Activated naive CD8-positive, alpha-beta T cell (primary cell): ENCODE results near the gene C13orf42.
"Not testable (repeated sequence)": the region's sequence is repeated elsewhere in the genome, so short reads cannot be mapped to it uniquely, and the experiment has no call there.

Source experiments
- H3K27ac Mint-ChIP-seq: one replicate; pipeline ENCODE4 v1.8.0; 2021; ENCODE audit warnings: mixed read lengths
- H3K27me3 Mint-ChIP-seq: one replicate; pipeline ENCODE4 v1.8.0; 2021; ENCODE audit warnings: mixed read lengths
- H3K36me3 Mint-ChIP-seq: one replicate; pipeline ENCODE4 v1.8.0; 2021; ENCODE audit warnings: mixed read lengths
- H3K4me1 Mint-ChIP-seq: one replicate; pipeline ENCODE4 v1.8.0; 2021; ENCODE audit warnings: low read depth, mixed read lengths
- H3K4me3 Mint-ChIP-seq: one replicate; pipeline ENCODE4 v1.8.0; 2021; ENCODE audit warnings: mild to moderate bottlenecking, mixed read lengths
- H3K9me3 Mint-ChIP-seq: one replicate; pipeline ENCODE4 v1.8.0; 2021; ENCODE audit warnings: low read depth, mixed read lengths

The C13orf42 gene

DNA sequence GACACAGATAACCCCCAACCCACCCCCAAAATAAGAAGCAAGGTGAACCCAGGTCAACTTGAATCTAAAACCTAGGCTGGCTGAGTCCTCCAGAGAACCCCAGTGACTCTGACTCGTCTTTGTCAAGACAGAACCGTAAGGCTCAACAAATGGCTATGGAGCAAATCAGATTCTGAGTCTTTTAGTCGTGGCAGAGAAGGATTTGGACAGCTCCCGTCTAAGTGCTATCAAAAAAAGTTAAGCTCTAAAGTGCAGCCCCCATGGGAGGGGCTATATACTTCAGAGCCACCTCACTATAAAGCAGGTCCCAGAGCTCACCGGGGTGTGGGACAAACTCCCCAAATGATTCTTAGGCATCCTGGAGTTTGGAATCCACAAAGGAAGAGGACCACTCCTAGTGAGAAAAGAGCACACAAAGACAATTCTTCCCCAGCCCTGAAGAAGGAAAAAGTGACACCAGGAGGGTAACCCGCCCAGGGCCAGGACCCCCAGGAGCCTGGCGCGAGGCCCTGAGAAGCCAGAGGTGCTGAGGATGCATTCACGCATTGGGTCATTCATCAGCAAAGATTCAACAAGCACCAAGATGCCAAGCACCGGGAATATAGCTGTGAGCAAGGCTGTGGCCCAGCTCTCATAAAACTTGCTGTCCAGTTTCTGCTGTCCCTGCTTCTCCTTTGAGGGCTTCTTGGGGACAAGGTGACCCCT, 25.4 kb upstream of the C13orf42 start:
- H3K4me3 Mint-ChIP-seq, result no peak overlapping the region
- no peaks in the 10 kb centered on the region for H3K9me3 Mint-ChIP-seq
- H3K27me3 Mint-ChIP-seq, result peaks cover 1% of the 10 kb centered on the region
- H3K36me3 Mint-ChIP-seq, result no peaks in the 10 kb centered on the region
- H3K4me1 Mint-ChIP-seq, result no peaks in the 10 kb centered on the region
- no peak overlapping the region for H3K27ac Mint-ChIP-seq

DNA sequence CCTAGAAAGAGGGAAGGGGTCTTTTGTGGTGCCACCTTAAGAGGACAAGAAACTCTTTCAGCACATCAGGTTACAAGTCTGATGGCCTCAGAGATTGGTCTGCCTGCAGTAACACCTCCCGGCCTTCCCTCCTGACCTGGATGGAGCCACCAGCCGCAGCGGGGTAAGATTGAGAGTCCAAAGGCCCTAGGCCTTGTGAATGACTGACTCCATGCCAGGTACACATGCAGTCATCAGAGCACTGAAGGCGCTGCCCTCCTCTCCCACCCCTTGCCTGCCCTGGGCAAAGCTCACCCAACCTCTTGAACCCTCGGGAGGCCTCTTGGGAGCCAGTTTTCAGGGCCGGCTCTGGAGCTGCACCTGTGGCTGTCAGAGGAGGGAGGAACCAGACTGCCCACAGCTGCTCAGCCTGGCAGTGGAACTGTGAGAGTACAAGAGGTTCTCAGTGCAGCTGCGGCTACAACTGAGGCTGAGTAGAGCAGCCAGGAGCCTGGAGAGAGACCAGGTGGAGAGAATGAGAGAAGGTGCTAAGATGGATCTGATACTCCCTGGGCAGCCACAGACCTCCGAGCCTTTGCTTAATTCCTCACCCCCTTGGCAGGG, 23.8 kb upstream of the C13orf42 start:
- Mint-ChIP-seq H3K27me3 (peaks cover 1% of the 10 kb centered on the region), H3K4me1 (no peaks in the 10 kb centered on the region), H3K4me3 (no peak overlapping the region), H3K27ac (no peak overlapping the region), H3K9me3 (peaks cover 10% of the 10 kb centered on the region), H3K36me3 (no peaks in the 10 kb centered on the region)

DNA sequence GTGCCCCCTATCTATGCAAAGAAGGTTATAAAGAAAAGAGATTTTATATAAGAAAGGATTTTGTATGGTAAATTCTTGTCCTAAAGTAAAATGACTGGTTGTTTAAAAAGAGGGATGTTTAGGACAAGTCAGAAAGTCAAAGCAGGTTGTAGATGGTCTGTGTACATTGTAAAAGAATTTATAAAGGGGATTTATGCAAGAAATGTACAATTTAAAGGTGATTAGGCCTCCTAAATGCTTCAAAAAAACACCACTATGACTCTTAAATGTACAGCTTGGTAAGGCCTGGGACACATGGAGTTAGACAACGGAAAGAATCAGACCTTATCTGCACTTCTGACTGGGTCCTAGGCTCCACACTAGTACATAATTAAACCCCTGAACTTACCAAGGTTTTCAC, 19.3 kb upstream of the C13orf42 start:
- Mint-ChIP-seq H3K27ac (no peak overlapping the region), H3K36me3 (no peaks in the 10 kb centered on the region), H3K9me3 (peaks cover 10% of the 10 kb centered on the region), H3K27me3 (peaks cover 2% of the 10 kb centered on the region), H3K4me3 (no peak overlapping the region), H3K4me1 (no peaks in the 10 kb centered on the region)

- Mint-ChIP-seq H3K4me1 (peaks cover 5% of the 10 kb centered on the region), H3K9me3 (peaks cover 4% of the 10 kb centered on the region), H3K36me3 (no peaks in the 10 kb centered on the region), H3K27me3 (peaks cover 15% of the 10 kb centered on the region), H3K4me3 (no peak overlapping the region), H3K27ac (no peak overlapping the region)
These were observed 14.6 kb upstream of the C13orf42 start for GRCh38 chr13:51125495-51126226.

DNA sequence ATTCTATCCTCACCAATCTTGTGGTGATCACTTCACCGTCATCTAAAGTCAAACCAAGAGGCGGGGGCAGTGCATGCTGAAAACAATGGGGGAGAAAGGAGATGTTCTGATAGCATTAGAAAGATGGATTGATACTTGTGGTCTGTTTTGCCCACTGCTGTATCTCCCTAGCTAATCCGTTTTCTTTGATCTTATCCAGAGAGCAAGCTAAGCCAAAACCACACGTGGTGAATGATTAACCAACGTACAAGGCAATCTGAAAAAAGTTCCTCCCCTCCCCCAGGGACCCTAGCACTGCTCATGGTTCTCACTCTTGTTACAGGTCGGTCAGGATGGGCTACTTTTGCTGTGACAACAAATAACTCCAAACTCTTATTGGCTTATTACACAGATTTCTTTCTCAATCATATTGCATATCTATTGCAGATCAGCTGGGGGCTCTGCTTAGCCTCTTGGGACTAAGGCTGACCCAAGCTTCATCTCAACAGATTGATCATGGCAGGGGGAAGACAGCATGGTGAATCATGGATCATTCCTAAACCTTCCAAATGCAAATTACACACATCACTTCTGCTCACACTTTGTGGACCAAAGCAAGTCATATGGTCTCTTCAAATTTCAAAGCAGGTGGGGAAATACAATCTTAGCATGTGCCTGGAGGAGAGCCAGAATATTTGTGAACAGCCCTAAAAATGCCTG, 11.9 kb upstream of the C13orf42 start:
- H3K4me1 Mint-ChIP-seq, result peaks cover 5% of the 10 kb centered on the region
- H3K27me3 Mint-ChIP-seq, result peaks cover 15% of the 10 kb centered on the region
- H3K4me3 Mint-ChIP-seq, result no peak overlapping the region
- H3K27ac Mint-ChIP-seq, result no peak overlapping the region
- H3K9me3 Mint-ChIP-seq, result no peaks in the 10 kb centered on the region
- no peaks in the 10 kb centered on the region for H3K36me3 Mint-ChIP-seq

GRCh38 chr13:51120873-51121272, 9.8 kb upstream of the C13orf42 start:
- not testable (repeated sequence) for H3K4me1 Mint-ChIP-seq, H3K9me3 Mint-ChIP-seq, H3K4me3 Mint-ChIP-seq, H3K36me3 Mint-ChIP-seq, H3K27ac Mint-ChIP-seq
- peaks cover 16% of the 10 kb centered on the region for H3K27me3 Mint-ChIP-seq

DNA sequence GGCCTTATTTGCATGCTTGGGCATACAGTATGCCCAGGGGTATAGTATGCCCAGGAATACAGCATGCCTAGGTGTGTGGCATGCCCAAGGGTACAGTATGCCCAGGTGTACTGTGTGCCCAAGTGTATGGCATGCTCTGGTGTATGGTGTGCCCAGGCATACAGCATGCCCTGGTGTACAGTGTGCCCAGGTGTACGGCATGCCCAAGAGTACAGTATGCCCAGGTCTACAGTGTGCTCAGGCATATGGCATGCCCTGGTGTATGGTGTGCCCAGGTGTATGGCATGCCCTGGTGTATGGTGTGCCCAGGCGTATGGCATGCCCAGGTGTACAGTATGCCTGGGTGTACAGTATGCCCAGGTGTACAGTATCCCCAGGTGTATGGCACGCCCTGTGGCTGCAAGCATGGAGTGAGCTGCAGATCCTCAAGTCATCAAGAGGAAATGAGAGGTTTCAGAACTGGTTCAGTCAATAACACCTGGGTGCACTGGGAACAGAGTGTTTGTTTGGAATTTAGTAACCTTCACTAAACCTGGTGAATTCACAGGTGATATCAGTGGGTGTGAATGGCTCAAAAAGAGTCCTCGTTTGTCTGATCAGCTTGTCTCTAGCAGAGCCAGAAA, 7.8 kb upstream of the C13orf42 start:
- Mint-ChIP-seq H3K27me3 (peaks cover 19% of the 10 kb centered on the region), H3K36me3 (peaks cover 3% of the 10 kb centered on the region), H3K9me3 (no peaks in the 10 kb centered on the region), H3K4me1 (peaks cover 5% of the 10 kb centered on the region), H3K27ac (no peak overlapping the region), H3K4me3 (no peak overlapping the region)

GRCh38 chr13:51113969-51114368, 2.9 kb upstream of the C13orf42 start:
- no peaks in the 10 kb centered on the region for H3K4me1 Mint-ChIP-seq

DNA sequence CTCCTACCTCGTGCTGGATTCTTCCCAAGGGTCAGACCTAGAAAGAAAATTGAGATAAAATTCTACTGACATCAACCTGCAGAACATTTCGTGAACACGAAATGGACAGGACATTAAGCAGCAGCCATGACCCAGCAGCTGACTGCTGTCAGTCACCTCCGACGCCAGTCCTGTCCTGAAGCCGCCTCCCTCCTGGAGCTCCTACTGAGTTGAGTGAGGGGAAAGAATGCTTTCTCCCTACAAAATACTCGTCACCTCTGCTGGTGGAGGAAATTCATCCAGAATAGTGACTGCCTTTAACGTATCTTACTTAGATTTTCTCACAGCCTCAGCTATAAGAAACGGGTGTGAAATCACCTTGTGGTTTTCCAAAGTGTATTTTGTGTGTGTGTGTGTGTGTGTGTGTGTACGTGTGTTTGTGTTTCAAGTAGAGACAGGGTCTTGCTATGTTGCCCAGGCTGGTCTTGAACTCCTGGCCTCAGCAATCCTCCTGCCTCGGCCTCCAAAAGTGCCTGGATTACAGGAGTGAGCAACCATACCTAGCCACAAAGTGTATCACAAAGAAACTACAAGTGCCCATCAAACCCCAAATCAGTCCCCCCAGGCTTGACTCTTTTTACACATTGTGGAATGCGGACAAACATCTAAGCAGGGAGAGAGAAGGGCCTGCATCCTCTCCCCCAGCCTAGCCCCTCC, 2.3 kb upstream of the C13orf42 start:
- peaks cover 5% of the 10 kb centered on the region for H3K27me3 Mint-ChIP-seq
- H3K9me3 Mint-ChIP-seq, result no peaks in the 10 kb centered on the region
- no peak overlapping the region for H3K27ac Mint-ChIP-seq

More at GRCh38 chr13:51113969-51114368, 2.9 kb upstream of the C13orf42 start:
- Mint-ChIP-seq H3K36me3 (peaks cover 3% of the 10 kb centered on the region), H3K4me3 (no peak overlapping the region), H3K9me3 (no peaks in the 10 kb centered on the region), H3K27ac (no peak overlapping the region), H3K27me3 (peaks cover 5% of the 10 kb centered on the region)

DNA sequence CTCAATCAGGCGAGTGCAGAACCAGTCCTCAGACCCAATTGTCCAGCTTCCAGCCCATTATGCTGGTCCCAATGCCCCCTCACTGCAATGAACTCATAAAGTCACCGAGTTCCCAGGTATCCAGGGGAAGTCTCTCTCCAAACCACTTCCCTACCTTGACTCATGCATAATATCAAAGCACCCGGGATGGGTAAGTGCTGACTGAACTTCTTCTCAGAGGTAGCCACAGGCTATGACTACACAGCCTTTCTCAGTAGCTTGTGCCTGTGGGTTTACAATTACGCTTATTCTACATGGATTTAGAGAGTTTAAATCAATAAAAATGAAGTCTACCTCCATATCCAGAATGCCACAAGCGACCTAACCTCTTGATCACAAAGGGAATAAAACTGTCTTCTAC, 1.7 kb upstream of the C13orf42 start:
- Mint-ChIP-seq H3K27me3 (peaks cover 4% of the 10 kb centered on the region), H3K36me3 (peaks cover under 1% of the 10 kb centered on the region)

More for the DNA sequence above, 2.3 kb upstream of the C13orf42 start:
- Mint-ChIP-seq H3K36me3 (peaks cover 3% of the 10 kb centered on the region), H3K4me3 (no peak overlapping the region), H3K4me1 (no peaks in the 10 kb centered on the region)

GRCh38 chr13:51111997-51112396, 923 bp upstream of the C13orf42 start:
- no peaks in the 10 kb centered on the region for H3K9me3 Mint-ChIP-seq
- H3K4me1 Mint-ChIP-seq, result no peaks in the 10 kb centered on the region
- no peak overlapping the region for H3K4me3 Mint-ChIP-seq
- no peaks in the 10 kb centered on the region for H3K36me3 Mint-ChIP-seq
- no peak overlapping the region for H3K27ac Mint-ChIP-seq
- peaks cover 4% of the 10 kb centered on the region for H3K27me3 Mint-ChIP-seq

More for the DNA sequence above, 1.7 kb upstream of the C13orf42 start:
- H3K4me1 Mint-ChIP-seq, result no peaks in the 10 kb centered on the region
- no peaks in the 10 kb centered on the region for H3K9me3 Mint-ChIP-seq
- H3K4me3 Mint-ChIP-seq, result no peak overlapping the region
- H3K27ac Mint-ChIP-seq, result no peak overlapping the region

GRCh38 chr13:51107996-51108395, 3.1 kb downstream of the C13orf42 start:
- no peaks in the 10 kb centered on the region for H3K9me3 Mint-ChIP-seq
- H3K36me3 Mint-ChIP-seq, result no peaks in the 10 kb centered on the region
- no peaks in the 10 kb centered on the region for H3K4me1 Mint-ChIP-seq
- no peak overlapping the region for H3K27ac Mint-ChIP-seq
- no peak overlapping the region for H3K4me3 Mint-ChIP-seq
- H3K27me3 Mint-ChIP-seq, result no peaks in the 10 kb centered on the region

DNA sequence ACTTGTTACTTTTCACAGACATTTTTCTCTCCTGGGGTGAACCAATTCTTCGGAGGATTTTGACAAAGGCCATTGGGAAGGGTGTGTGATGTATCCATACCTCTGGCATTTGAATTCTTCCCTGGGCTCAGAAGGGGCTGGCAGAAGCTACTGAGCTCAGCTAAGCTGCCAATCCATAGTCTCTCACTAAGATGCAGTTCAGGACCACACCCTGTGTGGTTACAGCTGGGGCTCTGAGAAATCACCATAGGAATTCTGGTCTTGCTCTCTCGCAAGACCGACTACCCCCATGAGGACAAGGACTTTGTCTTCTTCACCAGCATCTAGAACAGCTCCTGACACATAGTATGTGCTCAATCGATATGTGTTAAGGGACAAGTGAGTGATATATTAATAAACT, 6.0 kb downstream of the C13orf42 start:
- H3K4me1 Mint-ChIP-seq, result no peaks in the 10 kb centered on the region
- H3K36me3 Mint-ChIP-seq, result no peaks in the 10 kb centered on the region
- H3K27ac Mint-ChIP-seq, result no peak overlapping the region
- H3K9me3 Mint-ChIP-seq, result no peaks in the 10 kb centered on the region
- peaks cover 6% of the 10 kb centered on the region for H3K27me3 Mint-ChIP-seq
- H3K4me3 Mint-ChIP-seq, result no peak overlapping the region

GRCh38 chr13:51101636-51102235, 9.3 kb downstream of the C13orf42 start:
- Mint-ChIP-seq H3K27me3 (peaks cover 10% of the 10 kb centered on the region), H3K27ac (no peak overlapping the region), H3K4me3 (no peak overlapping the region), H3K9me3 (no peaks in the 10 kb centered on the region), H3K4me1 (no peaks in the 10 kb centered on the region), H3K36me3 (no peaks in the 10 kb centered on the region)
